Tibial nerve (tissue), 4 donors: ENCODE results near the gene C14orf93.

Experiments
- EP300 ChIP-seq, 2 donors: sonication (generic); formaldehyde crosslinking; IDR thresholded peaks; one replicate each; pipeline ENCODE4 v1.6.1; 2017; ENCODE audit warnings: antibody characterized with exemption in 2 of 2, mild to moderate bottlenecking in 1 of 2
- TF ChIP-seq, protein P1 (sequence below), 5 experiments: fragments of 200-600 bp in 3 of 5; fragments of 450-650 bp in 2 of 5; sonication (generic) in 3 of 5; IDR thresholded peaks; one replicate each; pipeline ENCODE4 v1.5.1; 2016 to 2019; ENCODE audit warnings: antibody characterized with exemption in 5 of 5, mild to moderate bottlenecking in 3 of 5, moderate library complexity in 2 of 5

- TF ChIP-seq, protein P1, sequence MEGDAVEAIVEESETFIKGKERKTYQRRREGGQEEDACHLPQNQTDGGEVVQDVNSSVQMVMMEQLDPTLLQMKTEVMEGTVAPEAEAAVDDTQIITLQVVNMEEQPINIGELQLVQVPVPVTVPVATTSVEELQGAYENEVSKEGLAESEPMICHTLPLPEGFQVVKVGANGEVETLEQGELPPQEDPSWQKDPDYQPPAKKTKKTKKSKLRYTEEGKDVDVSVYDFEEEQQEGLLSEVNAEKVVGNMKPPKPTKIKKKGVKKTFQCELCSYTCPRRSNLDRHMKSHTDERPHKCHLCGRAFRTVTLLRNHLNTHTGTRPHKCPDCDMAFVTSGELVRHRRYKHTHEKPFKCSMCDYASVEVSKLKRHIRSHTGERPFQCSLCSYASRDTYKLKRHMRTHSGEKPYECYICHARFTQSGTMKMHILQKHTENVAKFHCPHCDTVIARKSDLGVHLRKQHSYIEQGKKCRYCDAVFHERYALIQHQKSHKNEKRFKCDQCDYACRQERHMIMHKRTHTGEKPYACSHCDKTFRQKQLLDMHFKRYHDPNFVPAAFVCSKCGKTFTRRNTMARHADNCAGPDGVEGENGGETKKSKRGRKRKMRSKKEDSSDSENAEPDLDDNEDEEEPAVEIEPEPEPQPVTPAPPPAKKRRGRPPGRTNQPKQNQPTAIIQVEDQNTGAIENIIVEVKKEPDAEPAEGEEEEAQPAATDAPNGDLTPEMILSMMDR (IDR thresholded peaks at IDR 0.05), result no peak
- no peak for TF ChIP-seq EP300 (IDR thresholded peaks at IDR 0.05)
These were observed 43.1 kb downstream of the C14orf93 start for GRCh38 chr14:22966783-22967269.
